Ramos (cell line): Measurements from ENCODE around the gene MDH1.

Experiments
- in situ Hi-C: fragments of 300-500 bp; cut with MboI; formaldehyde crosslinking; loops from one replicate; pipeline ENCODE4 v1.14.3; 2022; ENCODE audit warnings: low sequenced_read_pairs; ENCODE audit not compliant: unreplicated experiment

Gene MDH1

DNA sequence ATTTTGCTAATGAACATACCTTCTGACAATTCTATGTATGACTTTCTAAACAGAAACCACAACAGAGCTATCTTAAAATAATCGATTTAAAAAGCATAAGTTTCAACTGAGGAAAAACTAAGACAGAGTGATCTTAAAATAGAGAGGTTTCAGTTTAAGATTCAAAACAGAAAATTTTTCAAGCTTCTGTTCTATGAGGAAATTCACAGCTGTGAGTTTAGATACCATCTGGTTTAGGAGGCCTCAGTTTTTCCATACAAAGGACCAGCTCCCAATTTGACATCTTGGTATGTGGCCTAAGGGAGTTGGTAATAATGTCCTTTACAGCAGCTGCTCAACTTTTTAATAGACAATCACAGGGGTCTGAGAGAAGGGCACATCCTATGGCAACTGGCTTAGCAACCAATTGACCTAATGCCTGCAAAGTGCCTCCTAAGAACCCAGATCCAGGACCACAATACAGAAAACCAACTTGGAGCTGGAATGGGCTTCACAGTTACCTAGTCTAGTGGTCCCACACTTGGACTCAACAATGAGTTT is 39.7 kb downstream of the MDH1 start:
- in situ Hi-C loops, result no loop called here

DNA sequence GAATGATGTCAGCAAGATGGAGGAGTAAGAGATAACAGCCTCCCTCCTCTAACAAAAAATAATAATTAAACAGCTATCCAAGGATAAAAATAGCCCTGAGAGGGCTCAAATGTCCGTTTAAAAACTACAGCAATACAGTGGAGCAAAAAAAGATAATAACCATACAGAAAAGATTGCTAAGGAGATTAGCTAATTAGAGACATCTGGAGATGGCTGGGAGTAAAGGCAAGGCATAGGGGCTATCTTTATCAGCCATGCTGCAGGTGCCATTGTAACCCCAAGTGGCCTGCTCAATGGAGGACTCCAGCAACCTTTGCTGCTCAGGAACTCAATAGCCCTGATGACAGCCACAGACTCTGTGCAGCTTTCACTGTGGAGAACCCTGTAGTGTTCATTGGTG is 42.7 kb downstream of the MDH1 start:
- in situ Hi-C loops, result no loop called here

DNA sequence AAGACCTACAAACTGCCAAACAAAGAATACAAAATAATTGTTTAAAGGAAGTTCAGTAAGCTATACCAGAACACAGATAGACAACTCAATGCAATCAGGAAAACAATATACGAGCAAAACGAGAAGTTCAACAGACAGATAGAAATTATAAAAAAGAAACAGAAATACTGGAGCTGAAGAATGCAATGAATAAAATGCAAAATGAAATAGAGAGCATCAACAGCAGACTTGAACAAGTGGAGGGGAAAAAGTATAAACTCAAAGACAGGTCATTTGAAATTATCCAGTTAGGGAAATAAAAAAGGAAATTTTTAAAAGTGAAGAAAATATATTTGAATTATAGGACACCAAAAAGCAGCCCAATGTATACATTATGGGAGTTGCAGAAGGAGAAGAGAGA is 43.6 kb downstream of the MDH1 start:
- in situ Hi-C loops, result no loop called here

DNA sequence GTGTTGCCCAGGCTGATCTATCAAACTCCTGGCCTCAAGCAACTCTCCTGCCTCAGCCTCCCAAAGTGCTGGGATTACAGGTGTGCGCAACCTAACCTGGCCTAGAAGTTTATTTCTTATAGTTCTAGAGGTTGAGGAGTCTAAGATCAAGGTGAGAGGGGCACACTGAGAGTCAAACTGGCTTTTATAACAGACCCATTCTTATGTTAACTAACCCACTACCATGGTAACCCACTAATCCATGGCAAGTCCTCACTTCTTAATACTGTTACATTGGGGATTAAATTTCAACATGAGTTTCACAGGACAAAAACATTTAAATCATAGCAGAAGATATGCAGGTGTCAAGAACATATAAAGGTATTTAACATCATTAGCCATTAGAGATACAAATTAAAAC is 50.6 kb downstream of the MDH1 start:
- in situ Hi-C loops, result no loop called here

DNA sequence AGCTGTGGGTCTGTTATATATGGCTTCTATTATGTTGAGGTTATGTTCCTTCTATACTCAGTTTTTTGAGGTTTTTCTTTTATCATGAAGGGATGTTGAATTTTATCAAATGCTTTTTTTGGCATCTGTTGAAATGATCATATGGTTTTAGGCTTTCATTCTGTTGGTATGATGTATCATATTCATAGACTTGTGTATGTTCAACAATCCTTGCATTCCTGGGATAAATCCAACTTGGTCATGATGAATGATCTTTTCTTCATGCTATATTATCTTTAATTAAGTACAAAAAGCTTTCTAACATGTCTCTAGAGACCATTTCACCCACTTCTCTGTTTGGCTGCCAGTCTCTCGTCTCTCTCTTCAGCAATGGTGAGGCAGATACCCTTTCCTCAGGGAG is 54.2 kb downstream of the MDH1 start:
- in situ Hi-C loops, result no loop called here

DNA sequence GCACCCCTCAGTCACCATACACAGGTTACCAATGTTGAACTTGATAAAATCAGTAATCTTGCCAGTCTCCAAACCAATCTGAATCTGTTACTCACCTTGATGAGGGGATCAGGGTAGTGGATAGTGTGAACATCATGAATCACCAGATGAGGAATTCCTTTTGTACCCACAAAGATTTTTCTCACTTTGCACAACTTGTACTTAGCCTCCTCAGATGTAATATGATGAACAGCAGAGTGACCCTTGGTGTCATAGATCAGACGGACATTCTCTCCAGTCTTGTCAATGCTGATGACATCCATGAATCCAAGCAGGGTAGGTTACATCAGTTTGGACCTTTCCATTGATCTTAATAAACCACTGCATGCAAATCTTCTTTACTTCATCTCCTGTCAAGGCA is 54.7 kb downstream of the MDH1 start:
- in situ Hi-C loops, result no loop called here

DNA sequence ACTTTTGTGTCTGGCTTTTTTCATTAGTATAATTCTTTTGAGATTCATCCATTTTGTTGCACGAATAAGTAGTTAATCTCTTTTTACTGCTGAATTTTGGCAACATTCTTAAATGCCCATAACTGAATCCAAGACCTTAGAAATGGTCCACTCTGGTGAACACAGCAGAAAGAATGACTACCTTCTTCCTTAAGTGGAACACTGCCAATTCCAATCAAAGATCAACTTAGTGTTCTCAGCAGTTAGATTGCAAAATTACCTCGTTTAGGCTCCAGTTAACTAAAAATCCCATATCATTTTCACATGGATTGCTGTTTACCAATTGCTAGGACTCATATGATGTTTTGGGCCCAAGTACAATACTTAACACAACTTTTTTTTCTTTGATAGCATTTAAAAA is 59.9 kb downstream of the MDH1 start:
- in situ Hi-C loops, result no loop called here

DNA sequence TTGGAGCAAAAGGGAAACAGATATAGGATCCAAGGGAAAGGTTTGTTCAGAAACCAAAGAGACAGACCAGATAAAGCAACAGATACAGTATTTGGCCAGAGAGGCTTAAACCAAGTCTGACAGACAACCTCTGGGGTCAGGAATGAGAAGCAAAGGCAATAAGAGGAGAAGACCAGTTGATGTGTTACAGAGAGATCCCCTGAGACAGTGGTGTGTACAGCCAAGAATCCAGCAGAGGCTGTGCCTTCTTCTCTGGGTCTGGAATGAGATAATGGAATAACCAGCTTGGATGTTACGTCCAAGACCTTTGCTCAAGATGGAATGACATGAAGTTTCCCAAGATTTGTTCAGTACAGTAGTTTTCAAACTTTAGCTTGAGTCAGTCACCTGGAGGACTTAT is 61.1 kb downstream of the MDH1 start:
- in situ Hi-C loops, result no loop called here

DNA sequence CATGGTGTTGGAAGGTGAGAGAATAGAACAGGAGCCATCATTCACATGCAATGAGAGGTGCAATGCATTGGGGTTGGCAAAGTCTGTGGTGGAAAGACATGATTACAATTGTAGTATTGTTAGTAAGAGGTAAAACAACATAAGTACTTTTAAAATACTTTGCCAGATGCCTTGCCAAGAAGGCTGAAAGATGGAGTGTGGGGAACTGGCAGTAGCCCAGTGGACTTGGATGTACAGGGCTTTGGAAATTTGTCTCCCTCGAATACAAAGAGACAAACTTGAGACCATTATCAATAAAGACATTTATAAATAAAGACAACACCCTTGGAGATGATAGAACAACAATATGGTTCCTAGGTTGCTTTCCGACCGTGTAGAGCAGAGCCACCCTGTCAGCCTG is 62.0 kb downstream of the MDH1 start:
- in situ Hi-C loops, result no loop called here

DNA sequence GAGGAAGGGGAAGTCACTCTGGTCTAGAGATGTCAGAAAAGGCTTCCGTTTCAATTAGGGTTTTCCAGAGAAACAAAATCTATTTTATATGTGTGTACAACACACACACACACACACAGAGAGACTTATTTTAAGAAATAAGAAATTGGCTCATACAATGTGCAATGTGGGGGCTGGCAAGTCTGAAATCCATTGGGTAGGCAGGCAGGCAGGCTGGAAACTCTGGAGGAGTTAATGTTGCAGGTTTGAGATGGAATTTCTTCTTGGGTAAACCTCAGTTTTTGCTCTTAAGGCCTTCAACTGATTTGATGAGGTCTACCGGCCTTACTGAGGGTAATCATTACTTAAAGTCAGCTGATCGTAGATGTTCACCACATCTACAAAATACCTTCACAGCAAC is 62.6 kb downstream of the MDH1 start:
- in situ Hi-C loops, result no loop called here

DNA sequence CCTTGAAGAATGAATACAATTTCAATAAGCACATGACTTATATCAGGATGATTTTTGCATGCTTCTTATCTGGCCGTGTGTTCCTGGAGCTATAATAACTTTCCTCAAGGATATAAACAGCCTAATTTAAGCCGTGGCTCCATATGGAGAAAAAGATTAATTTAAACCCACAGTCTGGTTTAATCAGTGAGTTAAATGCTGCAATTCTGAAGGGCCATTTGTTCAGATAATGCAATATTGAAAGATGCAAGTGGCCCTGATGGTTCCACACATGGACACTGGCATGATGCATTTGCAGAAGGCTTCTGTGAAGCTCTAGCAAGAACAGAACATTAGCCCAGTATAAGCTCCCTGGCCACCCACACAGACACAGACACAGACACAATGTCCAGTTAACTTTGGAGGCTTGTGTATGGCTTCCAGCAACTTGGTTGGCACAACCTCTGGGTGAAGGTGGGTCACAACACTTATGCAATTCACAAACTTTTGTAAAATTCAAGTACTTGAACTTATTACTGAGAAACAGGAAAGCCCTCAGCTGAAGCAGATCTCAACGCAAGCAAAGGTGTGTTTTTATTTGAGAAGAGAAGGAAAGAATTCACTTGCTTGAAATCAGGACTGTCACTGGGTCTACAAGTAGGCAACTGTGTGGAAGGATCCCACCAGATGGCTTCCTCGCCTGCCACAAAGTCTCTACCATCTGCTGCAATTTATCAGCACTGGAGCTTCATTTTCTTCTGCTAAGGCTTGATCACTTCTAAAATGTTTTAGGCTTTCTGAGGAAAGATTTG is 63.3 kb downstream of the MDH1 start:
- in situ Hi-C loops, result no loop called here

DNA sequence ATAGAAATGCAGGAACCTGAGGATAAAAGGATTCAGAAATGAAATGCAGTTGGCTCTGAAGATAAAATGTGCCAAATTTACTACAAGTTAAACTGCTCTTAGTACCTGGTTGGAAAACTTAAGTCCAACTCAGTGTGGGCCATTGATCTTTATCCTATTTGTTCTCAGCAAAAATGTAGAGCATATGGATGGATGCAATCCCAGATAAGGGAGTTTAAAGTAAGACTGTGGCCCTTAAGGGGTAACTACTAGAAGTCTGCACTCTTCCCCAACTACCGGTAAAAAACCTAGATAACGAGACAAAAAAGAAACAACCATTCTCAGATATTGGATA is 63.9 kb downstream of the MDH1 start:
- in situ Hi-C loops, result no loop called here

DNA sequence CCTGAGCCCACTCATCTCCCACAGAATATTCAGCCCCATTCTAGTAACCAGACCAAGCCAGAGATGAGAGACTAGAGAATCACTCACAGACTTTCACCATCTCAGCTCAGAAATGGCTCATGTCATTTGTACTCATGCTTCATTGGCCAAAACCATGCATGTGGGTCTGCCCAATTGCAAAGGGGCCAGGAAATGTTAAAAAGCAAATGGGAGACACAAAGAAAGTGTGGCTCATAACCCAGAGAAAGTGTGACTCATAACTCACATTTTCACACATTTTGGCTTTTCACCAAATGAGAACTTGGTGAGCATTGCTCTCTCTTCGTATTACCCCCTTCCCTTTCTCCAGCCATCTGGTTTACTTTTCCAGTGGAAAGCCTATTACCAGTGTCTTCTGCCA is 66.2 kb downstream of the MDH1 start:
- in situ Hi-C loops, result no loop called here
